CD4-positive, alpha-beta T cell treated with Interleukin-6 at 100 ng/mL for 8 hours (primary cell): ENCODE results near the gene RBM26.
"Not testable (repeated sequence)": the region's sequence is repeated elsewhere in the genome, so short reads cannot be mapped to it uniquely, and the experiment has no call there.

Experiments used
- DNase-seq: peaks from one replicate; pipeline ENCODE4 v3.0.0-alpha.2; 2020; ENCODE audit warnings: mixed read lengths, low spot score

The RBM26 gene

GRCh38 chr13:79384022-79384610 is 21.9 kb downstream of the RBM26 start:
- DNase-seq: no peak

- DNase-seq: no peak
Observed at GRCh38 chr13:79382545-79383275, 23.3 kb downstream of the RBM26 start.

GRCh38 chr13:79380997-79381396 is 25.1 kb downstream of the RBM26 start:
- no peak for DNase-seq

- DNase-seq: no peak
Observed at GRCh38 chr13:79379274-79379673, 26.8 kb downstream of the RBM26 start.

GRCh38 chr13:79376843-79377242 is 29.2 kb downstream of the RBM26 start:
- no peak for DNase-seq

- DNase-seq: no peak
Observed at GRCh38 chr13:79374578-79374977, 31.5 kb downstream of the RBM26 start.

- no peak for DNase-seq
Observed at GRCh38 chr13:79373916-79374315, 32.1 kb downstream of the RBM26 start.

- DNase-seq: no peak
Observed at GRCh38 chr13:79369226-79369625, 36.8 kb downstream of the RBM26 start.

- DNase-seq: no peak
Observed at GRCh38 chr13:79365981-79366380, 40.1 kb downstream of the RBM26 start.

GRCh38 chr13:79361299-79361698 is 44.8 kb downstream of the RBM26 start:
- no peak for DNase-seq

- no peak for DNase-seq
Observed at GRCh38 chr13:79360095-79360494, 46.0 kb downstream of the RBM26 start.

- no peak for DNase-seq
Observed at GRCh38 chr13:79359064-79359463, 47.0 kb downstream of the RBM26 start.

GRCh38 chr13:79354285-79354684 is 51.8 kb downstream of the RBM26 start:
- DNase-seq: no peak

- DNase-seq: no peak
Observed at GRCh38 chr13:79353693-79354092, 52.4 kb downstream of the RBM26 start.

GRCh38 chr13:79352107-79352506 is 53.9 kb downstream of the RBM26 start:
- no peak for DNase-seq

- not testable (repeated sequence) for DNase-seq
Observed at GRCh38 chr13:79349608-79350007, 56.4 kb downstream of the RBM26 start.

GRCh38 chr13:79349011-79349410 is 57.0 kb downstream of the RBM26 start:
- no peak for DNase-seq

- DNase-seq: no peak
Observed at GRCh38 chr13:79346300-79346914, 59.6 kb downstream of the RBM26 start.

- no peak for DNase-seq
Observed at GRCh38 chr13:79341202-79341601, 64.9 kb downstream of the RBM26 start.

GRCh38 chr13:79340490-79340889 is 65.6 kb downstream of the RBM26 start:
- no peak for DNase-seq

GRCh38 chr13:79338343-79338742 is 67.7 kb downstream of the RBM26 start:
- no peak for DNase-seq

GRCh38 chr13:79336966-79337365 is 69.1 kb downstream of the RBM26 start:
- DNase-seq: no peak

GRCh38 chr13:79328510-79328909 is 77.5 kb downstream of the RBM26 start:
- DNase-seq: no peak
